HG03066 (cell line): Measurements from ENCODE around the gene LYG2.
"Not testable (repeated sequence)": the region's sequence is repeated elsewhere in the genome, so short reads cannot be mapped to it uniquely, and the experiment has no call there.

Experiments
- ATAC-seq: cut with Tn5 transposase; IDR thresholded peaks from one replicate; pipeline ENCODE4 v1.9.1; 2021; ENCODE audit warnings: low read depth; ENCODE audit not compliant: unreplicated experiment

Gene LYG2

GRCh38 chr2:99201959-99202678, 53.3 kb downstream of the LYG2 start:
- ATAC-seq, result no peak

DNA sequence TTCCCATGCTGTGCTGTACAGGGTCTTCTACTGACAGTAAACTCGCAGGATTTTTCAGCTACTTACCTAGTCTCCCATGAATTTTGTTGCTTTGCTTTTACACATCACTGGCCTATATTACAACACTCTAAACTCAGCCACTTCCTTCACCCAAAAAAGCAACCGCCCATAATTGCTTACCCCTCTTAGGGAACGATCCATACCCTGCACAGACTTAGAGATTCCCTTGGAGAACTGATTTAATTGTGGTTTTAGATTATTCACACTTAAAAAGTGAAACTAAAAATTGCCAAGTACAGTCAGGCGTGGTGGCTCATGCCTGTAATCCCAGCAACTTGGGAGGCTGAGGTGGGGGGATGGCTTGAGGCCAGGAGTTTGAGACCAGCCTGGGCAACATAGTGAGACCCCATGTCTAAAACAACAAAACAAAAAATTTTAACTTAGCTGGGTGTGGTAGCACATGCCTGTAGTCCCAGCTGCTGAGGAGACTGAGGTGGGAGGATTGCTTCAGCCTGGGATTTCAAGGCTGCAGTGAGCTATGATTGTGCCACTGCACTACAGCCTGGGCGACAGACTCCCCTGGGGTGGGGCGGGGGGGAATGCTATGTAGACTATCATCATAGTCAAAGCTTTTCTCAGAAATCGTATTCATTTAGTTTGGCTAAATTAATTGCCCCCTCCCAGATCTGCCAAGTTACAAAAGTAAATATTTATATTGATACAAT, 55.2 kb downstream of the LYG2 start:
- ATAC-seq, result no peak

DNA sequence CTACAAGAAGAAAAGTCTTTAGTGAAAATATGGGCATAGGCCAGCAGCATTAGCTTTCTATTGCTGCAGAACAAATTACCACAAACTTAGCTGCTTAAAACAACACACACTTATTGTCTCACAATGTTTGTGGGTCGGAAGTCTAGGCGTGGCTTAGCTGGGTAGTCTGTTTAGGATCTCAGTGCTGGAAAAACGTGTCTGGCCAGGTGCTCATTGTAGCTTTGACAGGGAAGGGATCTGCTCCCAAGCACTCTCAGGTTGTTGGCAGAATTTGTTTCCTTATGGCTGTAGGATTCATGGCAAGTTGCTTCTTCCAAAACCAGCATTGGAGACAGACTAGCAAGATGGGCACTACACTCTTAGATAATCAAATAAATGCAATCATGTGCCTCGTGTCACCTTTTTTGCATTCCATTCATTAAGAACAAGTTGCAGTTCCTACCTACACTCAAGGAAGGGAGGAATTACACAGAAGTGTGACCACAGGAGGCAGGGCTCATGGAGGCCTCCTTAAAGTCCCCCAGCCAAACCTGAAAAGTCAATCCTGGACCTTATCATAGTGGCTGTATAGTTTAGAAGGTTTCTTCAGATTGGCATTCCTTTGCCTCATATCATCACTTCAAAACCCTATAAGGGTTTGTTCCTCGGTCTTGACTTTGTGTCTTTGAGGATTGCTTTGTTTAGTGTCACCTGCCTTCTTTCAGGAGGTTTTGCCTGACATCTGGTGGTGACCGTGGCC, 57.2 kb downstream of the LYG2 start:
- ATAC-seq, result no peak

- ATAC-seq, result not testable (repeated sequence)
These were observed 63.1 kb downstream of the LYG2 start for GRCh38 chr2:99192364-99192763.
